ENCODE measurements around the gene ROBO1.

DNA sequence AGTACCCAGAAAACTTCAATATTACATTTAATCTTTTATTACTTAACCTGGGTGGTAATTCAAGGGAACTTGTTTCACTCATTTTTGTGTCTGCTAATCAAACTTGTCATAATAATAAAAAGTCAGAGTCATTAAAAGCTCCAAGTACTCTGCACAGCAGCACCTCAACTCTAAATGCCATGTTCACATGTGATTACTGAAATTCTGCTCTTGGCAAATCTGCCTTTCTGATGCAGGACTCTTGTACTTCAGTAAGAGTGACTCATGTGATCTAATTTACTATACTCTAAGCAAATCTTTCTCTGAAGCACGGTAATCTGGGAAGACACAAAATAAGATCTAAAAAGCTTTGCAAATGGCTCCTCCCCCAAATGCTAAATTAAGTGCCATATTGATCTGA, 6.4 kb downstream of the ROBO1 start:
- TF ChIP-seq EZH2 (conservative IDR thresholded peaks at IDR 0.05; ENCODE audit: low read depth, low read length) (no peak), KAT8 (CRISPR knock-in tag; IDR thresholded peaks at IDR 0.05) (no peak), POLR2A (IDR thresholded peaks at IDR 0.05; ENCODE audit: insufficient read depth in 1 of 2, low read depth in 2 of 2, low read length in 2 of 2) (no peak), YY1 (IDR thresholded peaks at IDR 0.05; ENCODE audit: insufficient read depth, insufficient replicate concordance, low read depth, low read length) (no peak), NFE2L2 (IDR thresholded peaks at IDR 0.05; ENCODE audit: low read length) (no peak), CENPX (CRISPR knock-in tag; IDR thresholded peaks at IDR 0.05) (no peak), ZNF17 (CRISPR knock-in tag; IDR thresholded peaks at IDR 0.05) (no peak), RAD51 (IDR thresholded peaks at IDR 0.05; ENCODE audit: borderline replicate concordance) (no peak), TCF12 (IDR thresholded peaks at IDR 0.05) (no peak), TCF12 (CRISPR knock-in tag; IDR thresholded peaks at IDR 0.05) (no peak), SMAD3 (CRISPR knock-in tag; IDR thresholded peaks at IDR 0.05) (no peak), CENPT (CRISPR knock-in tag; IDR thresholded peaks at IDR 0.05; ENCODE audit: low read depth) (no peak)
- TF ChIP-seq, protein P1, sequence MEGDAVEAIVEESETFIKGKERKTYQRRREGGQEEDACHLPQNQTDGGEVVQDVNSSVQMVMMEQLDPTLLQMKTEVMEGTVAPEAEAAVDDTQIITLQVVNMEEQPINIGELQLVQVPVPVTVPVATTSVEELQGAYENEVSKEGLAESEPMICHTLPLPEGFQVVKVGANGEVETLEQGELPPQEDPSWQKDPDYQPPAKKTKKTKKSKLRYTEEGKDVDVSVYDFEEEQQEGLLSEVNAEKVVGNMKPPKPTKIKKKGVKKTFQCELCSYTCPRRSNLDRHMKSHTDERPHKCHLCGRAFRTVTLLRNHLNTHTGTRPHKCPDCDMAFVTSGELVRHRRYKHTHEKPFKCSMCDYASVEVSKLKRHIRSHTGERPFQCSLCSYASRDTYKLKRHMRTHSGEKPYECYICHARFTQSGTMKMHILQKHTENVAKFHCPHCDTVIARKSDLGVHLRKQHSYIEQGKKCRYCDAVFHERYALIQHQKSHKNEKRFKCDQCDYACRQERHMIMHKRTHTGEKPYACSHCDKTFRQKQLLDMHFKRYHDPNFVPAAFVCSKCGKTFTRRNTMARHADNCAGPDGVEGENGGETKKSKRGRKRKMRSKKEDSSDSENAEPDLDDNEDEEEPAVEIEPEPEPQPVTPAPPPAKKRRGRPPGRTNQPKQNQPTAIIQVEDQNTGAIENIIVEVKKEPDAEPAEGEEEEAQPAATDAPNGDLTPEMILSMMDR (CRISPR knock-in tag; IDR thresholded peaks at IDR 0.05), result no peak
- TF ChIP-seq, protein P2, sequence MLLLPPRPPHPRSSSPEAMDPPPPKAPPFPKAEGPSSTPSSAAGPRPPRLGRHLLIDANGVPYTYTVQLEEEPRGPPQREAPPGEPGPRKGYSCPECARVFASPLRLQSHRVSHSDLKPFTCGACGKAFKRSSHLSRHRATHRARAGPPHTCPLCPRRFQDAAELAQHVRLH (CRISPR knock-in tag; IDR thresholded peaks at IDR 0.05; ENCODE audit: borderline replicate concordance, low read depth), result no peak
